GM18505 (cell line): Measurements from ENCODE around the gene MKRN2OS.

Experiments used
- ATAC-seq: cut with Tn5 transposase; IDR thresholded peaks from one replicate; pipeline ENCODE4 v1.9.1; 2021; ENCODE audit not compliant: unreplicated experiment
- POLR2A ChIP-seq: IDR thresholded peaks from 4 replicates; pipeline ENCODE4 v1.6.1; 2011; ENCODE audit warnings: borderline replicate concordance; ENCODE audit not compliant: insufficient read depth, insufficient read length; ENCODE audit errors: extremely low read depth

MKRN2OS gene

GRCh38 chr3:12545473-12545791, at the start of gene MKRN2OS:
TSS of gene MKRN2OS (minus strand) at chr3:12545499. CDS start at chr3:12545464, 35 bp downstream.
- TF ChIP-seq POLR2A: no peak
- ATAC-seq: no peak

DNA sequence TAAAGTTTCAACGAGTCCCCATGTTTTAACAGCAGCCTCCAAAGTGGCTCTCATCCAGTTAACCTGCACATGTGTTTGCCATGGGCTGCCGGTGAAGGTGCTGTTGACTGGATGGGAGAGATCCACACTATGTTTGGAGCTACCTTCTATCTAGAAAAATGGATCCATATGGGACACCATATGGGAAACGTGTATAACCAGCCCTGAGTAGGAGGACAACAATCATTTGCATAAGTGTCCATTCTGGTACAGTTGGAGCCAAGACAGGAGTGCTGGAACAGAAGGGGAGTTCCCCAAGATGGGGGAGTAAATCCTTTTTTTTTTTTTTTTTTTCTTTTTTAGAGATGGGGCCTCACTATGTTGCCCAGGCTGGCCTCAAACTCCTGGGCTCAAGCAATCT, 48.2 kb upstream of the MKRN2OS start:
- TF ChIP-seq POLR2A: no peak
- no peak for ATAC-seq

DNA sequence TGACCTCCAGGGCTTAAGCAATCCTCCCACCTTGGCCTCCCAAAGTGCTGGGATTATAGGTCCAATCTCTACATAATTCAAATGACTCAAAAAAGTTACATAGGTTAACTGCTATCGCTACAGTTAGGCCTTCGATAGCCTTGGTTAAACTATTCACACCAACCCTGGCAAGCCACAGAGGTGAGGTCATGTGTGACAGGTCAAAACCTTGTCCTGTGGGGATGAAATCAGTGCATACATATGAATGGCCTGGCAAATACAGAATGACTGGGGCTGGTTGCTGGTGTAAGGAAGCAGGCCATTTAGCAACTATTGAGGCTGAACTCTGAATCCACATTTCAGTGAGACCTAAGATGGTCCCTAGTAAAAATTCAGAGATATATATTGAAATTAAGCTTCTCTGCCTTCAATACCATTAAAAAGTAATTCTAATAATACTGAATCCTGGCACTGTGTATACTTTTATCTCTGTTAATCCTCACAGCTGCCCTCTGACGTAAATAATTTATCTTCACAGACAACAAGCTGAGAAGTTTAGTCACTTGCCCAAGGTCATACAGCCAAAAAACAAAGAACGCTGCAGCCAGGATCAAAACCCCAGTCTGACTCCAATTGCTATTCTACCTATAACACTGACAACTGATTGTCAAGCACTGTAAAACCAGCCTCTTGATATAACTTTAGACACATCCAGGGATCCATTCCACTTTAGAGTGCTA, 46.9 kb upstream of the MKRN2OS start:
- no peak for TF ChIP-seq POLR2A
- no peak for ATAC-seq

GRCh38 chr3:12591456-12591855, 46.2 kb upstream of the MKRN2OS start:
- ATAC-seq: no peak
- TF ChIP-seq POLR2A: no peak

GRCh38 chr3:12590096-12590495, 44.8 kb upstream of the MKRN2OS start:
- TF ChIP-seq POLR2A: no peak
- no peak for ATAC-seq

GRCh38 chr3:12588039-12589009, 43.0 kb upstream of the MKRN2OS start:
- TF ChIP-seq POLR2A: no peak
- no peak for ATAC-seq

DNA sequence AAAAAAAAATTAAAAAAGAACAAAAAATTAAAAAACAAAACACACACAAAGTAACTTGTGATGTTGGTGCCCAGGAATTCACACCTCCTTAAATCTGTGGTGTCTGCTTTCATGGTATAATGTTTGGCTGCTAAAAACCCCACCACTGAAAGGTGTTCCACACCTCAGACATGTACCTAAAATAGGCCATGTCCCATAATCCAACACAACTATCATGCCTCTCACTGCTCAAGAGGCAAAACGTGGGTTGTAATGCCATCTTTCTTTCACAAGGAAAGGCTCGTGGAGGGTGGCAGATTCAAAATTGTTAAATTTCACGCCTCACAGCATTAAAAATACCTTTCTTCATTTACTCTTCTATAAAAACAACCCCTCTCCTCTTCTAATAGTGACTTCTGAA, 41.1 kb upstream of the MKRN2OS start:
- no peak for ATAC-seq

GRCh38 chr3:12585970-12586369, 40.7 kb upstream of the MKRN2OS start:
- no peak for ATAC-seq
- TF ChIP-seq POLR2A: no peak

More for the DNA sequence above, 41.1 kb upstream of the MKRN2OS start:
- TF ChIP-seq POLR2A: no peak

GRCh38 chr3:12585181-12585580, 39.9 kb upstream of the MKRN2OS start:
- ATAC-seq: no peak
- no peak for TF ChIP-seq POLR2A

DNA sequence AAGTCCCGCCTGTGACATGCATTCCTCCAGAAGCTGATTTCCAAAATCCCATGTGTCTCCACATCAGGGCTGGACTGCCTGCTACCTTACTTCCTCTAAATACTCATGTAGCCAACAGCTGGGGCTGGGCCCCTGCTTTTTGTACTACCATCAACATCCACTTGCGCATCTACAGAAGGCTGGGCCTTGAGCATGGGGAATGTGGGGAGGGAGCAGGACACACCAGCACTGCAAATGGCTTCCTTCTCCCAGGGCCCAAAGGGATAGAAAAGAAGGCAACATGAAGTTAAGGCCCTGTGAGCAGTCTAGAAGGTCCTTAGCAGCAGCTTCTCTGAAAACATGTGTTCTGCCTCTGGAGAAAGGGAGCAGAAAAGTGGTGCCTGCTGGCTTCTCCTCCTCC, 38.8 kb upstream of the MKRN2OS start:
- no peak for TF ChIP-seq POLR2A
- no peak for ATAC-seq

GRCh38 chr3:12583280-12583679, 38.0 kb upstream of the MKRN2OS start:
- no peak for TF ChIP-seq POLR2A
- no peak for ATAC-seq

DNA sequence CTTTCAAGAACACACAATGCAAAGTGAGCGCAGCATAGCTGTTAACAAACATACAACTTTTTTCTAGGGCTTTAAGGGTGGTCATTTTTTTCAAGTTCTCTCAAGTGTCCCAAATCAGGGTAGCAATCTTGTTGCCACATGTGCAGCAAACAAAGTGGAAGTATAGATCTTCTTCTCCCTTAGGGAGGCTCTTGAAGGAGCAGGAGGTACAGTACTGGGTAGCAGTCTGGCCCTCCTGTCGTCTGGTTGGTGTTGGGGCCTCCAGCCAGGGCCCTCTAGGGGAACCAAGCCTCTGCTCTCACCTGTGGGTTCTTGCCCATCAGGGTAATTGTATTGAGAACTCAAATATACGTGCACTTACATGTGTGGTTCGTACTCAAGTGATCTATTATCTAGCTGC, 37.4 kb upstream of the MKRN2OS start:
- ATAC-seq: no peak
- TF ChIP-seq POLR2A: no peak

DNA sequence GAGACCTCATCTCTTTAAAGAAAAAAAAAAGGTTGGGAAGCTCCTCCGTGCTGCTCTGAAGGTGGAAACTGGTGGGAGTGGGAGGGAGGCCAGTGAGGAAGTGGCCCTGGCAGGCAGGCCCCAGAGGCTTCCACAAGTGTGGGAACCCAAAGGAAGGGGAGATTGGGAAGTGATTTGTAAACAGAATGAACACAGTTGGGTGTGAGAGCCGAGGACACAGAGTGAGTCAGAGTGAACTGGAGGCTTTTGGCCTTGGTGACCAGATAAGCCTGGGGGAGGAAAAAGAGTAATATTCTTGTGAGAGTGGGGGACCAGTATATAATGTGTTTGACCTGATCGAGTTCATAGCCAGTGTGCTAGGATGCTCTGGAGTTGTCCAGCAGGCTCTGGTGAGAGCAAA, 34.6 kb upstream of the MKRN2OS start:
- no peak for ATAC-seq
- no peak for TF ChIP-seq POLR2A

- ATAC-seq: no peak
- TF ChIP-seq POLR2A: no peak
Measured at GRCh38 chr3:12579456-12579855, 34.2 kb upstream of the MKRN2OS start.

- ATAC-seq: no peak
- no peak for TF ChIP-seq POLR2A
Measured at GRCh38 chr3:12578742-12579141, 33.4 kb upstream of the MKRN2OS start.

- TF ChIP-seq POLR2A: no peak
- no peak for ATAC-seq
Measured at GRCh38 chr3:12577379-12577778, 32.1 kb upstream of the MKRN2OS start.
